Mesenchymal stem cell (in vitro differentiated cells and primary cell): Measurements from ENCODE around the gene STX12.
"Not testable (repeated sequence)": the region's sequence is repeated elsewhere in the genome, so short reads cannot be mapped to it uniquely, and the experiment has no call there.

Experiments
- DNase-seq: peaks from one replicate; pipeline ENCODE4 v3.0.0-alpha.2; 2013
- H2AFZ ChIP-seq: one replicate; pipeline ENCODE4 v1.6.1; 2013; ENCODE audit warnings: low read depth, mild to moderate bottlenecking, control low read depth, inconsistent platforms, low read length, moderate library complexity
- H2AK5ac ChIP-seq: 2 replicates; pipeline ENCODE4 v1.6.1; 2013; ENCODE audit warnings: low read length, moderate library complexity, mild to moderate bottlenecking, inconsistent platforms; ENCODE audit not compliant: severe bottlenecking
- H2BK120ac ChIP-seq: one replicate; pipeline ENCODE4 v1.6.1; 2013; ENCODE audit warnings: low read depth, mild to moderate bottlenecking, inconsistent platforms, low read length, moderate library complexity
- H2BK12ac ChIP-seq, 2 experiments: one replicate each; pipeline ENCODE4 v1.6.1; 2013; ENCODE audit warnings: inconsistent platforms in 2 of 2, low read length in 2 of 2, mild to moderate bottlenecking in 2 of 2, moderate library complexity in 2 of 2, control low read depth in 1 of 2
- H2BK15ac ChIP-seq: one replicate; pipeline ENCODE4 v1.6.1; 2013; ENCODE audit warnings: mild to moderate bottlenecking, low read depth, inconsistent platforms; ENCODE audit not compliant: poor library complexity, severe bottlenecking
- H2BK5ac ChIP-seq: 2 replicates; pipeline ENCODE4 v1.6.1; 2013; ENCODE audit warnings: low read depth, mild to moderate bottlenecking, low read length, control low read depth, inconsistent platforms; ENCODE audit not compliant: poor library complexity, severe bottlenecking
- H3K14ac ChIP-seq, 2 experiments: one replicate each; pipeline ENCODE4 v1.6.1; 2013; ENCODE audit warnings: inconsistent platforms in 2 of 2, low read length in 2 of 2, control low read depth in 1 of 2, mild to moderate bottlenecking in 1 of 2, moderate library complexity in 1 of 2
- H3K18ac ChIP-seq, 2 experiments: one replicate each; pipeline ENCODE4 v1.6.1; 2013; ENCODE audit warnings: inconsistent platforms in 2 of 2, low read length in 2 of 2, control low read depth in 1 of 2, low read depth in 1 of 2, mild to moderate bottlenecking in 1 of 2
- H3K23ac ChIP-seq, 2 experiments: one replicate each; pipeline ENCODE4 v1.6.1; 2013; ENCODE audit warnings: inconsistent platforms in 2 of 2, low read length in 2 of 2, mild to moderate bottlenecking in 2 of 2, moderate library complexity in 2 of 2, control low read depth in 1 of 2
- H3K27ac ChIP-seq: 2 replicates; pipeline ENCODE4 v1.5.1; 2013; ENCODE audit warnings: mild to moderate bottlenecking, moderate library complexity, low read length, control low read depth, inconsistent platforms; ENCODE audit not compliant: poor library complexity, severe bottlenecking
- H3K27me3 ChIP-seq, 2 experiments: 2 replicates each; pipeline versions ENCODE4 v1.6.1 to v1.7.0; 2013; ENCODE audit warnings: low read length in 2 of 2, mild to moderate bottlenecking in 2 of 2, moderate library complexity in 2 of 2, control low read depth in 1 of 2, inconsistent platforms in 1 of 2; ENCODE audit not compliant: control insufficient read depth in 1 of 2, insufficient read depth in 1 of 2
- H3K36me3 ChIP-seq, 2 experiments: 2 replicates each; pipeline versions ENCODE4 v1.6.1 to v1.7.0; 2013; ENCODE audit warnings: low read length in 2 of 2, control low read depth in 1 of 2, inconsistent platforms in 1 of 2, low read depth in 1 of 2, mild to moderate bottlenecking in 1 of 2; ENCODE audit not compliant: insufficient read depth in 2 of 2, control insufficient read depth in 1 of 2
- H3K4ac ChIP-seq, 2 experiments: one replicate each; pipeline ENCODE4 v1.6.1; 2013; ENCODE audit warnings: inconsistent platforms in 2 of 2, low read length in 2 of 2, mild to moderate bottlenecking in 2 of 2, moderate library complexity in 2 of 2, control low read depth in 1 of 2, low read depth in 1 of 2
- H3K4me1 ChIP-seq: 2 replicates; pipeline ENCODE4 v1.6.1; 2013; ENCODE audit warnings: low read depth, low read length, control low read depth; ENCODE audit not compliant: control insufficient read depth, insufficient read depth
- H3K4me2 ChIP-seq: 2 replicates; pipeline ENCODE4 v1.6.1; 2013; ENCODE audit warnings: low read length, mild to moderate bottlenecking, inconsistent platforms; ENCODE audit not compliant: poor library complexity, severe bottlenecking
- H3K4me3 ChIP-seq, 2 experiments: 2 replicates each; pipeline versions ENCODE4 v1.5.1 to v1.7.0; 2013; ENCODE audit warnings: low read length in 2 of 2, mild to moderate bottlenecking in 2 of 2, control low read depth in 1 of 2, low read depth in 1 of 2; ENCODE audit not compliant: insufficient read depth in 1 of 2
- H3K79me1 ChIP-seq: replicated peaks from 2 replicates; pipeline ENCODE4 v1.6.1; 2013; ENCODE audit warnings: mild to moderate bottlenecking, control low read depth, low read length, inconsistent platforms; ENCODE audit not compliant: poor library complexity, severe bottlenecking
- H3K9ac ChIP-seq: 2 replicates; pipeline ENCODE4 v1.7.0; 2013; ENCODE audit warnings: mild to moderate bottlenecking, low read length, moderate library complexity
- H3K9me3 ChIP-seq: 2 replicates; pipeline ENCODE4 v1.7.0; 2013; ENCODE audit warnings: mild to moderate bottlenecking, low read length; ENCODE audit not compliant: control insufficient read depth
- H4K8ac ChIP-seq: one replicate; pipeline ENCODE4 v1.6.1; 2013; ENCODE audit warnings: inconsistent platforms, mild to moderate bottlenecking, low read length, moderate library complexity
- H4K91ac ChIP-seq: one replicate; pipeline ENCODE4 v1.6.1; 2013; ENCODE audit warnings: mild to moderate bottlenecking, low read length, inconsistent platforms
- WGBS: methylation state at CpG from one replicate; pipeline ENCODE4 v1.1.7; 2013; ENCODE audit warnings: mixed read lengths; 5-methylcytosine and 5-hydroxymethylcytosine counted together

STX12 gene

GRCh38 chr1:27823784-27824183 lies 50.8 kb downstream of the STX12 start:
- WGBS, result 100% methylated on average over 1 of the region's 4 CpGs

GRCh38 chr1:27824411-27824810 lies 51.4 kb downstream of the STX12 start:
- no peak overlapping the region for H3K4me2 ChIP-seq
- H2BK120ac ChIP-seq, result no peak overlapping the region
- H2AK5ac ChIP-seq, result no peak overlapping the region
- H3K4me1 ChIP-seq, result peaks cover 2% of the 10 kb centered on the region
- no peaks in the 10 kb centered on the region for H3K9me3 ChIP-seq
- no peak overlapping the region for H3K4me3 ChIP-seq
- H2BK12ac ChIP-seq, result no peak overlapping the region
- no peak for DNase-seq
- no peak overlapping the region for H2AFZ ChIP-seq
- H4K91ac ChIP-seq, result no peak overlapping the region
- 100% methylated on average over 1 of the region's 4 CpGs for WGBS
- H3K14ac ChIP-seq, result no peak overlapping the region
- no peak overlapping the region for H2BK5ac ChIP-seq
- H3K27me3 ChIP-seq, result no peaks in the 10 kb centered on the region
- no peak overlapping the region for H3K23ac ChIP-seq
- no peak overlapping the region for H3K27ac ChIP-seq
- no peak overlapping the region for H4K8ac ChIP-seq
- H3K79me1 ChIP-seq, result peaks cover 2% of the 10 kb centered on the region
- H3K9ac ChIP-seq, result no peak overlapping the region
- no peak overlapping the region for H3K4ac ChIP-seq
- peaks cover 6 to 49% of the 10 kb centered on the region in 2 experiments for H3K36me3 ChIP-seq
- no peak overlapping the region for H3K18ac ChIP-seq
- H2BK15ac ChIP-seq, result no peak overlapping the region

More at GRCh38 chr1:27823784-27824183, 50.8 kb downstream of the STX12 start:
- Histone ChIP-seq H3K4me1 (peaks cover 2% of the 10 kb centered on the region), H4K8ac (no peak overlapping the region), H2BK5ac (no peak overlapping the region), H3K4me2 (no peak overlapping the region), H3K9ac (no peak overlapping the region), H3K79me1 (peaks cover 2% of the 10 kb centered on the region), H2BK15ac (no peak overlapping the region), H3K36me3 (peaks cover 8 to 56% of the 10 kb centered on the region in 2 experiments), H3K27ac (no peak overlapping the region), H3K9me3 (no peaks in the 10 kb centered on the region), H3K18ac (no peak overlapping the region), H3K23ac (no peak overlapping the region), H3K4me3 (no peak overlapping the region), H2AK5ac (no peak overlapping the region), H4K91ac (no peak overlapping the region), H3K14ac (no peak overlapping the region), H2AFZ (no peak overlapping the region), H2BK12ac (no peak overlapping the region), H3K27me3 (no peaks in the 10 kb centered on the region), H2BK120ac (no peak overlapping the region), H3K4ac (no peak overlapping the region)
- no peak for DNase-seq

- not testable (repeated sequence) for H3K27me3 ChIP-seq, H3K27ac ChIP-seq, H3K23ac ChIP-seq, H3K14ac ChIP-seq, DNase-seq, H3K4me1 ChIP-seq, H3K18ac ChIP-seq, H2BK5ac ChIP-seq, H2BK12ac ChIP-seq, H2BK15ac ChIP-seq, H3K4me2 ChIP-seq, H3K79me1 ChIP-seq, H3K4ac ChIP-seq, H2AFZ ChIP-seq, H4K8ac ChIP-seq, H3K9me3 ChIP-seq, H2BK120ac ChIP-seq, H4K91ac ChIP-seq
- 96% methylated on average over 2 of the region's 4 CpGs for WGBS
- Histone ChIP-seq H3K4me3 (peak overlapping the region in 1 of 2 experiments; percentile 99), H2AK5ac (peak overlapping the region; percentile 62), H3K36me3 (peaks cover 0 to 22% of the 10 kb centered on the region in 2 experiments), H3K9ac (peak overlapping the region; percentile 100)
Observed at GRCh38 chr1:27829339-27829960, 56.4 kb downstream of the STX12 start.

- H2AFZ ChIP-seq, result peak within 1 kb of the TSS; percentile 92
- no peaks in the 10 kb centered on the region for H3K27me3 ChIP-seq
- peak within 1 kb of the TSS; percentile 62 for H2AK5ac ChIP-seq
- H3K79me1 ChIP-seq, result peaks cover 4% of the 10 kb centered on the region
- H2BK12ac ChIP-seq, result peak within 1 kb of the TSS in 1 of 2 experiments; percentile 39
- peak within 1 kb of the TSS; percentile 95 for H4K8ac ChIP-seq
- peak within 1 kb of the TSS; percentile 45 for H2BK5ac ChIP-seq
- peak within 1 kb of the TSS; percentile 25 to 46 for H3K18ac ChIP-seq
- peak within 1 kb of the TSS in 1 of 2 experiments; percentile 96 for H3K14ac ChIP-seq
- no peaks in the 10 kb centered on the region for H3K9me3 ChIP-seq
- peaks cover 3 to 30% of the 10 kb centered on the region in 2 experiments for H3K36me3 ChIP-seq
- H3K27ac ChIP-seq, result peak within 1 kb of the TSS; percentile 79
- DNase-seq, result peak; percentile 96
- H3K4ac ChIP-seq, result peak within 1 kb of the TSS; percentile 37 to 94
- peak within 1 kb of the TSS in 1 of 2 experiments; percentile 34 for H3K23ac ChIP-seq
- H3K4me3 ChIP-seq, result peak within 1 kb of the TSS; percentile 96 to 99
- H3K4me1 ChIP-seq, result peaks cover 1% of the 10 kb centered on the region
- peak within 1 kb of the TSS; percentile 90 for H3K4me2 ChIP-seq
- under 1% methylated on average over 60 of the region's 60 CpGs for WGBS
- no peak within 1 kb of the TSS for H4K91ac ChIP-seq
- H2BK120ac ChIP-seq, result no peak within 1 kb of the TSS
- H3K9ac ChIP-seq, result peak within 1 kb of the TSS; percentile 100
- H2BK15ac ChIP-seq, result no peak within 1 kb of the TSS
Observed at GRCh38 chr1:27830621-27831440, 57.8 kb downstream of the STX12 start, which contains the start of gene PPP1R8. TSS of gene PPP1R8 (plus strand) at chr1:27830782. CDS start at chr1:27830836, 54 bp downstream.
